GM21381 (cell line): ENCODE data around the gene CA4.
"Not testable (repeated sequence)": the region's sequence is repeated elsewhere in the genome, so short reads cannot be mapped to it uniquely, and the experiment has no call there.

Experiments used
- ATAC-seq: cut with Tn5 transposase; IDR thresholded peaks from one replicate; pipeline ENCODE4 v1.9.1; 2021; ENCODE audit warnings: mild to moderate bottlenecking, moderate library complexity; ENCODE audit not compliant: unreplicated experiment

The CA4 gene

DNA sequence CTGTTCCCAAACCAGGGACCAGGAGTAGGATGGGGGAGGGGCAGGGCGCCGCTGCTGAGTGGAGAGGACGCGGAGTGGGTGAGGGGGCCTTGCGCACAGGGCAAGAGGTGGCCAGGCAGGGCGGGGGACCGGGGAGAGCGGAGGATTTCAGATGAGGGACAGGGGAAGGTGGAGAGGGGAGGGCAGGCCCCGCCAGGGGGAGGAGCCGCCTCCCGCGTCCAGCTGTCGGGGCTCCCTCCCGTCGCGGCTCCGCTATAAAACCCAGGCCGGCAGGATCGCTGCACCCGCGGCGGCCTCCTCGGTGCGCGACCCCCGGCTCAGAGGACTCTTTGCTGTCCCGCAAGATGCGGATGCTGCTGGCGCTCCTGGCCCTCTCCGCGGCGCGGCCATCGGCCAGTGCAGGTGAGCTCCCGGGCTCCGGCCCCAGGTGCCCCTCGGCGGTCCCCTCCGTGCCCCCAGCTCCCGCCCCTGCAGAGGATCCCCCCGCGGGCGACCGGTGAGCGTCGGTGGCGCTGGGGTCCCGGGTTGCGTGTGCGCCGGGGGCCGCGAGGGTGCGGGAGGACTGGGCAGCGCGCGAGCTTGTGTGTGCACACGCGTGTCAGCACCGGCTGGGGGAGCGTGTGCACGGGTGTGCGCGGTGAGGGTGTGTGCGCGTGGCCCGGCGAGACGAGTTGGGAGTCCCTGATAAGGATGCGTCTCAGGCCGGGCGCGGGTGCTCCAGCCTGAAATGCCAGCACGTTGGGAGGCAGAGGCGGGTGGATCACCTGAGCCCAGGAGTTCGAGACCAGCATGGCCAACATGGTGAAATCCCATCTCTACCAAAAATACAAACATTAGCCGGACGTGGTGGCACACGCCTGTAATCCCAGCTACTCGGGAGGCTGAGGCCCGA is at the start of gene CA4:
CA4 (plus strand) TSS at position 283 of the 892 bp plus-strand sequence; CDS start at position 345, 62 bp downstream.
- ATAC-seq = no peak

DNA sequence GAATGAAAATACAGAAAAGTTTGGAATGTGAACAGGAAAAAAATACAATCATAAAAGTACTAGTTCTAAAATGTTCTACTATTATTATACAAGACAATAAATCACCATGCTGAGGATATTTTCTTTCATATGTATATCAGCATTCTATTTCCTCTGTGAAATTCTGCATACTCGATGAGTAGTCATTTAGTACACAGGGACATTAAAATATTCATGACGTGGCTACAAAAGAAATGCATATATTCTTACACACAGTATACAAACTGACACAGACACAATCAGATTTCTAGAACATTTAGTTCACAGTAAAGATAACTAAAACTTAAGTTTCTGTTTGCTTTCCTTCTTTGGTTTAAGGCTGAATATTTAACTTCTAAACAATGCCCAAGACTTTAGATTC is 49.2 kb upstream of the CA4 start:
- not testable (repeated sequence) for ATAC-seq

DNA sequence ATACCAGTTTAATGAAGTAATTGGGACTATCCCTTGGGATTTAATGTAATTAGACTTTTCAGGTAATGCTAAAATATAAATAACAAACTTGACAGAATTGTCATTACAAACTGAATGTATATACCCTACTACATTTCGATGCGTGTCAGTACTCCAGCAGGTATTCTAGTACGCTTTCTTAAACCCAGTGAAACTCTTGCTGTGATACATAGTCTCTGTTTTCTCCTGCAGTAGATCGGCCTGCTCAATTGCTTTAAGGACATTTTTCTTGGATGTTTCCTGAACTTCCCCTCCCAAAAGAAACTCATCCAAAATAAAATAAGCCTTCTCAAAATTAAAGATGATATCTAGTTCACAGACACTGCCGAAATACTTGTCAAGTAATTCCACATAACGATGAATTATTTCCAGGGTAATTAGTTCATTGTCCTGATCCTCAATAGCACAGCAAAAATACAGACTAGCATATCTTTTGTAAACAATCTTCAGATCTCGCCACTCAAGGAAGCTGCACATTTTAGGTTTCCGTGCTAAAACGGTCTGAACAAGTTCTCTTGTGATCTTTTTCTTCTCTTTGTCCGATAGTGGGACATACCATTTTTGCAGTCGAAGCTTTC is 47.6 kb upstream of the CA4 start:
- not testable (repeated sequence) for ATAC-seq

DNA sequence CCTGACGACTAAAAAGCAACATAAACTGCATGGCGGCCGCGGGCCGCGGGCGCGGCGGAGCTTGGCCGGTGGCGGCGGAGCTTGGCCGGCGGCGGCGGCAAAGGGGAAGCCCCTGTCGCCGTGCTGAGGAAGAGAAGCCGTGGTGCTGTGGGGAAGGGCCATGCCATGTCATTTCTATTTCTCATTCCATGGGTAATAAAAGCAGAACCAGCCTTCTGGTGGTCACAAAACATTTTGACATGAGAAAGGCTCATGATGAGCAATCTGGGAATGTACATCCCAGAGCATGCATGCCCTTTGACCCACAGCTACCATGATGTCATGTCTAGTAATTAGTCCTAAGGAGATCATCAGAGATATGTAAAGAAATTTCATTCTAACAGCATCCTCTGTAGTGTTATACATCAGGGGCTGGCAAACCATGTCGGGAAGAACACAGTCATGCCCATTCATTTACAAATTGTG is 47.1 kb upstream of the CA4 start:
- no peak for ATAC-seq

DNA sequence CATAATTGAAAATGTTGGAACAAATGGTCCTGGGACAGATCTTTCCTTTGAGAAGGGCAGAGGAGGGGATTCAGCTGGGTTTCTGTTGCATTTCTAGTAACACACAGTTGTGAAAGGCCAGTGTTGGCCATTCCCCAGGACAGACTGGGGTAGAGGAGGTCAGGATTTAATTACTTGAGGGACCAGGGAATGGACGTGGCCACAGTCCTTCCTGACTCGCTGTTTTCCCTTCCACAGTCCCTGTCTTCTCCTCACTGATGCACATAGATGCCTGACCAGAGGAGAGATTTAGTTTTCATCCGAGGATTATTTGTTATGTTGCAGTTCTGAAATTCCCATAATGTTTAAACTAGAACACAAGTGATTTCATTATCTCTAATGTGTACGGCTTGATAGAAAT is 45.8 kb upstream of the CA4 start:
- ATAC-seq = no peak

DNA sequence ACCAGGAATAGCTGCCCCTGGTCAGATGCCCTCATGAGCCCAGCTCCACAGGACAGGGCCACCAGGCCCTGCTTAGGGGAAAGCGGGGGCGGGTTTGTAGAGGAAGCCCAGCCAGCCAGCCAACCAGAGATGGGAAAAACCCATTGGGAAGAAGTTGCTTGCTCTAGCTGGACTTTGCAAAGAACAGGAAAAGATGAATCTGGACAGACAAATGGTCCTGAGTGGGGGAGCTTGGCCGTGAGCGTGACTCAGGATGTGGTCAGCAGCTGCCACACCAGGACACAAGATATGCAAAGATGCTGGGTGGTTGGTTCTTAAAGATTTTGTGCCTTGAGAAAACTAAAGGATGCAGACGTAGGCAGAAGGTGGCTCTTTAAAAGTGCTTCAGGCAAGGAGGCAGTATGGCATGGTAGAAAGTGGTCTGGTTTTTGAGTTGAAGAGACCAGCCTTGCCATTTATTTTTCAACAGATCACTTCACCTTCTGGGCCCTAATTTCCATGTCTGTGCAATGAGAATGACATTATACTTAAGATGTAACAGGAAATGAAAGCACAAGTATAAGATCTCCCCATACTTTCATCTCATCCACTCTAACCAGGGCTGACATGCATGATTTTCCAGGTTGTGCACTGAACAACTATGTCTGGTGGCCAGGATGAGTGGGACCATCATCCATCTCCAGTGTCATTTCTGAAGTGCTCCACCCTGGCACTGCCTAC is 43.3 kb upstream of the CA4 start:
- no peak for ATAC-seq

DNA sequence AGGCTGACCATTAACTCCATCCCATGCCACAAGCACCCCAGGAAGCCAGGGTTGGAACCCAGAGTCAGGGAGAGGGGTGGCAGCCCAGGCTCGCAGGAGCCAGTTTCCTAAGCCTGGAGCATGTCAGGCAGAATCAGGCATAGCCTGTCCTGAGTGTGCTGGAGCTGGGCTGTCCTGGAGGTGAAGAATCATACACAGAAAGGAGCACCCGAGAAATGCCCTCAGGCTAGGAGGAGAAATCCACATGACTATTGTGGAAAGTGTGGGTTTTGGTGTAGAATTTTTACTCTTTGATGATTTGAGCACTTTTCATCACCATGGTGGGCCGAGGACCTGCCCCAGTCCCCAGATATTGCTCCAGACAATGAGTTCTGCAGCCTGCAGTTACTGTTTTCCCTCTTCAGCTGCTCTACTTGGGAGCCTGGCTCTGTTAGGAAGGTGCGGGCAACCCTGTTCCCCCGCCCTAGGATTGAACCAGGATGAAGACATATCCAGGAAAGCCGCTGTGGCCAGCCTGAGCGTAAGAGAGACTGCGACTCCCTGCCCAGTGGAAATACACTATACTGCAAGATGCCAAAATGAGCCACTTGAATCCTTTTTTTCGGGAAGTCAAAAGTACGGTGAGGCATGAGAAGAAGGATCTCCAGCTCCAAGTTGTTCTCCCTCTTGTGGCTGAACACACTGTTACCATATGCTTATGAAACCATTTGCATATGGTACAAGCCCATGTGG is 42.1 kb upstream of the CA4 start:
- no peak for ATAC-seq

DNA sequence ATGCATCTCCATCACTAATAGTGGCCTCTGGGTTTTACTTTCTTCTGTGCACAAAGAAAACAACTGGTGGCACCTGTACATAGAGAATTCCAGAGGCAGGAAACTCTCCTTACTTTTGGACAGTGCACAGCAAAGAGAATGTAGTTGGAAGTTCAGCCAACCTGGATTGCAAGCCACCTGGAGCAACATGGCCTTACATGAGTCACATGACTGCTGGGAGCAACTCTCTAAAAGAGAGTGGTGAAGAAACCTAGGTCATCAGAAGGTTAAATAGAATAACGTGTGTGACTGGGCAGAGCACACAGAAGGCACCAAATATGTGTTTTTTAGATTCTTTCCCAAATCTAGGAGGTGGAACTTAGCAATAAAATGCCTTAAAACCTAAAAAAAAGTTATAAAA is 41.5 kb upstream of the CA4 start:
- ATAC-seq = not testable (repeated sequence)

DNA sequence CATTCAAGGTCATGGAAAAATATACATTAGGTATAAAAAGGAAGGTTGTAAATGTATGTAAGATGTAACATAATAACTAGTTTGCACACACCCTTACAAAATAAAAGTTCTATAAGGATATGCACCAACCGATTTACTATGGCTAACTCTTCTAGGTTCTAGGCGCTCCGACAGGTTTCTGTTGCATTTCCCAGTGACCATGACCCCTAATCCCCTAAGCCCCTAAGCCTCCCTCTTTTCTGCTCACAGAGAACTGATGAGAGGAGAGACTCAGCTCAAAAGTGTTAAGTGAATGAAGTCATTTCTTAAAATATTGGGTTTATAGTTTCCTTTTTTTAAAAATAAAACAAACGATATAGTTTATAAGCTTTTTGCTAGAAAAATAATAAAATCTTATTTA is 41.1 kb upstream of the CA4 start:
- ATAC-seq = no peak

DNA sequence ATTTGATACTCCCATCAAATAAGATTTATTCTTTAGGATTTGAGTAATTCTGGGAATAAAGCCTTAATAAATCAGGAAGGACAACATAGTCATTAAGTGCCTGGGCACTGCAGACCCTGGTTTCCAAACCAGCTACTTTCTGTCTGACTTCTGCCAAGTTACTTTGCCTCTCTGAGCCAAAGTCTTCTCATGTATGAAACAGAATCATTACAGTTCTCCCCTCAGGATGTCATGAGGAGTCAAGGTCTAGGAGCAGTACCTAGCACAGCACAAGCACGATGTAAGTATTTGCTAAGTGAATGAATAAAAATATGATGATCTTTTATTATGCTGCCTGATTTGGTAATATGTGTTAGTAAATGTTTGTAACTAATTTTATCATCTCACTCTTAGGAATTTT is 40.6 kb upstream of the CA4 start:
- ATAC-seq = no peak

DNA sequence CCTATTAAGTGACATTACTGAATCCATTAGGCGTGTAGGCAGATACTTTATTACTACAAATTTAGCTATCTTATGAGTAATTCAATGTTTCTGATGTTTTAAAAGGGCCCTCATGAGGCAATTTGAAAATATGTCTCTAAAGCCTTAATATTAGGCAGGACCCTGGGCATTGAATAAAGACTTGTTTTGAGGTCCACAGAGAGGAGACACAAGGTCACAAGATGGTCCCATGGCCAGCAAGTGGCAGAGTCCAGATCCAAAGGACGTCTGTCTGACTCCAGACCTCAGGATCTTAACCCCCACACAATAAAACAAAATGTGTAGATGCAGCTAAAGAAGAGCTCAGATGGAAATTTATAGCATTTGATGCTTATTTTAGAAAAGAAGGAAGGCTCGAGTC is 39.2 kb upstream of the CA4 start:
- no peak for ATAC-seq

DNA sequence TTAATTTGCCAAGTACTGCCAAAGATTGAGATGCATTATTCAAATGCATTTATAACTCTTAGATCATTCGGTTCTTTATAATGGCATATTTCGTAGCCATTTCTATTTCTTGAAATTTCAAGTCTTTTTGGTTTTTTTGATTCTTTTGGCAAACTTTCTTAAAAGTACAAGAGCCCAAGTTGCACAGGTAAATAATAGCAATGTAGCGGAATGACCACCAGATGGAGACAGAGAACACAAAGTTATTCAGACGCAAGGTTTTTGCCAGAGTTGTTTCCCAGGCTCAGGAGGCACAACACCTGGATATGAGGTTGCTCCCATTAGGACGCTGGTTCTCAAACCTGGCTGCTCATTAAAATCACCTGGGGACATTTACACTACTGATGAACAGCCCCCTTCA is 38.1 kb upstream of the CA4 start:
- not testable (repeated sequence) for ATAC-seq

DNA sequence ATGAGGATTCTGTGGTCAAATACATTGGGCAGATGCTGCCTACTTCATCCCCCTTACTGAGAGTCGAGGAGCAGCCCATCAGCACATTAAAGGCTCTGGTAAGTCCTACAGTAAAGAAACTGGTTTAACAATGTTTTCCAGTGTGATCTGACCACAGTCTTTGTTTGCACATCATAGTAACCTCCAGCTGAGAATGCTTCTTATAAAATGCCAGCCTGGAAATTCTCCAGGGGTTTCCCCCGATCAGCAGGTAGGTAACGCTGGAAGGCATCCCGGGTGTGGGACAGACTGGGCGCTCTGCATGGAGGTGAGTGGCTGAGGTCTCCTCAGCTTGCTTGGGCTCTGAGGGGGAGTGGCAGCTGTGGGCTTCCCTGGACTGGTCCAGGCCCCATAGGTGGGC is 34.4 kb upstream of the CA4 start:
- ATAC-seq = not testable (repeated sequence)

DNA sequence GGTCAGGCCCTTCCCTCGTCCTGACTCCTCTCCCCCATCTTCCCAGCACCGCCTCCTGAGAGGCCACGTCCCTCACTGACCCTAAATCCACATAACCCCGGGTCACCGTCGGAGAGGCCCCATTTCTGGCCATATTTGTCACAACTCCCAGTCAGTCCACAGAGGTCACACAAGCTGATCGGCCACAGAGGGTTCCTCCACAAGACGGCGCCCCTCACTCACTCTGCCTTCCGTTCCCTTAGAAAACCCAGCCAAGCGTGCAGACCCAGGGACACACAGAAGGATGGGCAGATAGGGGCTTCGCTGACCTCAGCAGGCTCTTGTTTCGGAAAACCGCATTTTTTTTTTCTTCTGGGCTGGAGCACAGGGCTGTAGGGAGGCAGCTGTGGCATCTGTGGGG is 33.6 kb upstream of the CA4 start:
- ATAC-seq = not testable (repeated sequence)

DNA sequence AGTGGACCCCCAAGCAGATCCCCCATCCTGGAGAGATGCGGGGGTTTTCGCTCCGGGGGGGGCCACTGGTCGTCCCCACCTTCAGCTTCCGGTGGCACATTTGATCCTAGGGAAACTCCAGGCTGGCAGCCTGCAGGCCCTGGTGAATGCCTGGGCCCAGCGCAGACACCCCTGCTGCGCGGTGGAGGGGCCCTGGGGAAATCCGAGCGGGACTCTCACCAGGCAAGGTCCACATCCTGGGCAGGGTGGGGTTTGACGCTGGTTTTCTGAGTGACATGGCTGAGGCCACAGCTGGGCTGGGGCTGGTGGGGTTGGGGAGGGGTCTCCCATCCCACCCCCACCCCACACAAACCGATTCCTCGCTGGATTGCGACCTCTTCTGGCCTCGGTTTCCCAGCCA is 30.6 kb upstream of the CA4 start:
- not testable (repeated sequence) for ATAC-seq

DNA sequence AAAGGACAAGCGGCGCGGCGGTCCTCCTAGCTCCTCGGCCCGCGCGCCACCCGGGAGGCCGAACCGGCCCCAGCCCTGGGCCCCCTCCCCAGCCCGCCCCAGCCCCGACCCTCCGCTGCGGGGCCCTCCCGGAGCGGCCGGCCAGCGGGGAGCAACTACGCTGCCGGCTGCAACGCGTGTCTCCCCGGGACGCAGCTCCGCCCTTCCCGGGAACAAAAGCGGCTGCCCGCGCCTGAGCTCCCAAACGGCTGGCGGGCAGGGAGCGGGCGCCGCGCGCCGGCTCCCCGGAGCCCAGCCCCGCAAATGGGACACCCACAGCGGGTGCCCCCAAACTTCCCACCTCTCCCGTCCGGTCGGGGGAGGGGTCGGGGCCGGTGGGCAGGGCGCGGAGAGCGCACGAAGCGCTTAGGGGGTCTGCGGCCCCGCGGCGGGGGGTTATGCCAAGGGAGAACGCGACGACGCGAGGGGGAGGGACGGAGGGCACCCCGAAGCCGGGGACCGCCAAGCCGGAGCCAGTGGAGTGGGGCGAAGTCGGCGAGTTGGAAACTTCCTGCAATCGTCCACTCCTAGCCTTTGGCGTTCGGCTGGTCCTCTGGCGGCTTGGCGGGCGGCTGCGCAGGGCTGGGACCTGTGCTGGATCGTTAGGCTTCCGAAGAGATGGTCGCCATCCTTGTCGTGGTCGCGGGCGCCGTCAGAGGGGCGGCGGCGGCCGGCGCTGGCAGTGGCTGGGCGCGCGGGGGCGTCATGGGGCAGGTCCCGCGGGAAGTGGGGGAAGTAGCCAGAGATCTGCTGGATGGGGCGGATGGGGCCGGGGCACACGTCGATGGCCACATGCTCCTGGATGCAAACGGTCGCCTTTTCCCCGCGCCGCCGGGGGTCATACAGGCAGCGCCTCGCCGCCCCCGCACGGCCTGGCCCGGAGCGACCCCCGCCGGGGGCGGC is 29.7 kb upstream of the CA4 start:
- not testable (repeated sequence) for ATAC-seq

DNA sequence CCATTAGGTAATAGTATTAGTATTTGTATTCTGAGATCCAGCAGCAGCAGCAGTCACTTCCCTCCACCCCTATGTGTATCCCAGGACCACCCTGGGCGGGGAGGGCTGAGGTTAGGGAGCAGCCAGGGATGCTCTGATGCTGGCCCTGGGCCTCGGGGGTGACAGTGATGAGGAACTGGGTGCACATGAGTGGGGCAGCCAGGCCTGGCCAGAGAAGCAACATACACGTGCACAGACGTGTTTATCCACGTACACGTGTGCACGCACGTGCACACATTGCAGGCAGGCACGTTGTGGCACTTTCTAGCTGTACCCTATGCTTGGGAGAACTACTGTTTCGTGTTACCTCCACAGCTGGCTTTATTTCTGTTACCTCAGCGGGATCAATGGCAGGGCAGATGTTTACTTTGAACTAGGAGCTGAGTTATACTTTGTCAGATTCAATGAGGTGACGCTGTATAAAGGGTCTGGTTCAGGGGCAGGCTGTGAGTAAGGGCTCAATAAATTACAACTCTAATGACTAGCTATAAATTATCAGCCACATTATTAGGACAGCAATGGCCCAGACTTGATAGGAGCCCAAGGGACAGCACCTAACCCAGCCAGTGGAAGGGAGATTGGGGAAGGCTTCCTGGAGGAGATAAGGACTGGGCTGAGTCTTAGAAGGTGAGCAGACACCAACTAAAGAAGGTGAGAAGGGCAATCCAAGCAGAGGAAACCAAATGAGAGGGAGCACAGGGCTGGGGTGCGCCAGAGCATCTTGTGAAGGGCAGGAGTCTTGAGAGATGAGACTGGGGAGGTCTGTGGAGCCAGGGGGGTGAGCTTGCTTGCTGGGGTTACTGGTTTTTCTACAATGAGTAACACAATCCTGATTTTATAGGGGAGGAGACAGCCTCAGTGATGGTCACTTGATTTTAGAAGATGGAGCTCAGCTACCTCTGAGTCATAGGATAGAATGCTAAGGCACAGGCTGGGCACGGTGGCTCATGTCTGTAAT is 22.4 kb upstream of the CA4 start:
- ATAC-seq = no peak

DNA sequence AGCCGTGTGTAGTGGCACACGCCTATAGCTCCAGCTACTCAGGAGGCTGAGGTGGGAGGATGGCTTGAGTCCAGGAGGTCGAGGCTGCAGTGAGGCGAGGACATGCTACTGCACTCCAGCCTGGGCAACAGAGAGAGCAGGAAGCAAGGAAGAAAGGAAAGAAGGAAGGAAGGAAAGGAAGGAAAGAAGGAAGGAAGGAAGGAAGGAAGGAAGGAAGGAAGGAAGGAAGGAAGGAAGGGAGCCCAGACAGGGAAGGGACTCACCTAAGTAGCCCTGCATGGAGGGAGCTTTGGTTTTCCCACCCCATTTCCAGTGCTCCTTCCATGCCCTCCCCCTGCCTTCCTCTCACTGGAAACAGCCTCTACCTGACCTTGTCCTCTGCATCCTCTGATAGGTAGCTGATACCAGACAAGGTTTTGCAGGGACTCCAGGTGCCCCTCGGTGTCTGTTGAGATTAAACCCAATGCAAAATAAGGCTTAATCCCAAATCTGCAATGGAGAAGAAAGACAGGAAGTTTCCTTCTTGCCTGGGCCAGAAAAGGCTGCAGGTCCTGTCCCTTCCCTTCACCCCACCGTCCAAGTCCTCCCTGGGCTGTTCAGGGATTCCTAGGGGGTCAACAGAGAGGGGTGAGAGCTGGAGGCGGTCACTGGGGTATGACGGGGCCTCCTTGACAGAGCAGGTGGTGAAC is 21.5 kb upstream of the CA4 start:
- no peak for ATAC-seq
